Heart left ventricle (tissue), 13 donors: Measurements from ENCODE around the gene PLEKHG4B.

Experiments
- POLR2A ChIP-seq, 2 donors: fragments of 450-650 bp; IDR thresholded peaks; one replicate each; pipeline ENCODE4 v1.6.1; 2017; ENCODE audit warnings: antibody characterized with exemption in 2 of 2, mild to moderate bottlenecking in 2 of 2, moderate library complexity in 2 of 2
- TF ChIP-seq, protein P1 (sequence below), 12 donors: fragments of 200-600 bp; sonication (generic) in 4 of 12; IDR thresholded peaks; one replicate each; pipeline versions ENCODE4 v1.5.0 to v1.8.0; 2018 to 2022; ENCODE audit warnings: antibody characterized with exemption in 12 of 12, mild to moderate bottlenecking in 5 of 12
- donor health status: ischemic (EF 13 %, LVEDD 7.1; RV severe dilation, severe dysfunction).
- donor health status: DM: no; HTN: yes; CAD: no.
- donor health status: DM: no; HTN: no; CAD: no.
- donor health status: ischemic (EF 25% LVEDD 6.9; RV normal size, moderate dysfunction).
- donor health status: ischemic (EF 25% LVEDD 5.7; RV mildly dilated, moderate dysfunction).
- donor health status: ischemic (EF 35%, LVEDD 5.7; RV mildly dilated, moderate dysfunction).
- donor health status: nonischemic (EF 11% LVEDD 7.7; RV severe dilation, severe dysfunction).
- donor health status: DM: yes; HTN: yes; CAD: no.
- donor health status: PGD.
- donor health status: ischemic (EF 29% LVEDD 5.4; RV normal size, mild dysfunction).
- donor health status: nonischemic (EF 23%, LVEDD 6.1; RV moderate dilation, normal function).

DNA sequence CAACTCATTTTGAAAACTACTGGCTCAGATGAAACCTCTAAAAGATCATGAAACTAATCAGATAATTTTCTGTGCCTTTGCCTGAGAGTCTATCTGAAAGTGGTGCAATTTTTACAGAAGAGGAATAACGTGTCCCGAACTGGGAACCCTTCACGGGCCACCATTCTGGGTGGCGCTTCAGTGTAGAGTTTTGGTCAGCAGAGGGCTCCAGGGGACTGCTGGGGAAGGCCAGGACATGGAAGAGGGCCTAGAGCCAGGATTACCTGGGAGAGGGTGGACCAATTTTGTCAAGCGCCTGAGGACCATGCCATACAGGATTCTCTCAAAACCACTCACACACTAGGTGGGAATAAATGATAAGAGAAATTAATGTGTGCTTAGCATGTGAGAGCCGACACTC is 49.7 kb upstream of the PLEKHG4B start:
- TF ChIP-seq, protein P1, sequence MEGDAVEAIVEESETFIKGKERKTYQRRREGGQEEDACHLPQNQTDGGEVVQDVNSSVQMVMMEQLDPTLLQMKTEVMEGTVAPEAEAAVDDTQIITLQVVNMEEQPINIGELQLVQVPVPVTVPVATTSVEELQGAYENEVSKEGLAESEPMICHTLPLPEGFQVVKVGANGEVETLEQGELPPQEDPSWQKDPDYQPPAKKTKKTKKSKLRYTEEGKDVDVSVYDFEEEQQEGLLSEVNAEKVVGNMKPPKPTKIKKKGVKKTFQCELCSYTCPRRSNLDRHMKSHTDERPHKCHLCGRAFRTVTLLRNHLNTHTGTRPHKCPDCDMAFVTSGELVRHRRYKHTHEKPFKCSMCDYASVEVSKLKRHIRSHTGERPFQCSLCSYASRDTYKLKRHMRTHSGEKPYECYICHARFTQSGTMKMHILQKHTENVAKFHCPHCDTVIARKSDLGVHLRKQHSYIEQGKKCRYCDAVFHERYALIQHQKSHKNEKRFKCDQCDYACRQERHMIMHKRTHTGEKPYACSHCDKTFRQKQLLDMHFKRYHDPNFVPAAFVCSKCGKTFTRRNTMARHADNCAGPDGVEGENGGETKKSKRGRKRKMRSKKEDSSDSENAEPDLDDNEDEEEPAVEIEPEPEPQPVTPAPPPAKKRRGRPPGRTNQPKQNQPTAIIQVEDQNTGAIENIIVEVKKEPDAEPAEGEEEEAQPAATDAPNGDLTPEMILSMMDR (IDR thresholded peaks at IDR 0.05) = peak in 9 of 12 donors; percentile 12 to 35 (median 24)
- TF ChIP-seq POLR2A (IDR thresholded peaks at IDR 0.05) = no peak
